Breast epithelium (tissue), 3 donors: ENCODE measurements around the gene BOK.

Source experiments
- CTCF ChIP-seq, 3 donors: fragments of 450-650 bp; IDR thresholded peaks; one replicate each; pipeline ENCODE4 v1.5.1; 2016 to 2017; ENCODE audit warnings: antibody characterized with exemption in 3 of 3, mild to moderate bottlenecking in 3 of 3, moderate library complexity in 3 of 3
- POLR2A ChIP-seq: fragments of 450-650 bp; IDR thresholded peaks from one replicate; pipeline ENCODE4 v1.6.1; 2016; ENCODE audit warnings: antibody characterized with exemption, mild to moderate bottlenecking, moderate library complexity
- POLR2AphosphoS5 ChIP-seq, 3 donors: sonication (generic); formaldehyde crosslinking; IDR thresholded peaks; one replicate each; pipeline ENCODE4 v1.6.1; 2017; ENCODE audit warnings: antibody characterized with exemption in 3 of 3

- TF ChIP-seq POLR2A (no peak), POLR2AphosphoS5 (IDR thresholded peaks at IDR 0.05) (no peak), CTCF (IDR thresholded peaks at IDR 0.05) (no peak)
Measured at GRCh38 chr2:241568726-241569125, 10.2 kb downstream of the BOK start.
